Measurements from ENCODE around the gene SRC. TPM values are rescaled to one million over a fixed set of nuclear protein-coding genes. Genes with fewer than 3 reads are reported as not detected.

SRC gene
- total and polyA plus RNA-seq, 2 of the 8 experiments (the other 6 are each of a cell fraction or from before 2014, with no cell fraction given), result 27.6 to 28.8 TPM

DNA sequence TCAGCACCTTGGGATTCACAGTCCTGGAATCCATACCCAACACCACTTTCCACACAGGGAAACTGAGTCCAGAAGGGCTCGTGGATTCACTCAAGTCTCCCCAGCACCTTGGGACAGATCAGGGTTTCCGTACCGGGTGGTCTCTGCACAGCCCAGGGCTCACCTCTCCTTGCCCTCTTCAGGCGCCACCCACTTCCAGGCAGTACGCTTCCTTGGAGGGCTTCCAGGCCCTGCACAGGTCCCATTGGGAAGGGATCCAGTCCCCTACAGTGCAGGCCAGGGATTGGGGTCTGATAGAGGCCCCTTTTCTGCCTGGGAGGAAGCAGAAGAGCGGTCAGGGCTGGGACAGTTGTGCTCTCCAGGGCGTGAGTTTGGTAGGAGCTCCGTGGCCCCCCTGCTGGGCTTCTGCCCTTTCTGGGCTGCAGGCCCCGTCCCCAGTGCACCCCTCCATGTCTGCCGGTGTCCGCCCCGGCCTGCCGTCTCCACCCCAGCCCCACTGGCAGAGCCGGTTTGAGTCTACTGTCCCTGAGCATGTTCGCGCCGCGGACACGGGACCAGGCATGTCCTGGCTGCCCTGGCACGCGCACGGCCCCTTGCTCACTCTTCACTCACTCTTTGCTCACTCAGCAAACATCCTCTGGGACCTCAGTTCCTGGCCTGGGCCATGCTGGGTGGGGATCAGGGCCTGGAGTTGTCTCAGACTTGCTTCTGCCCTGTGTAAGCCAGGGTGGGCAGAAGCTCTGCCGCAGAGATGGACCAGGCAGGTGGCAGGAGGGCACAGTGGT, 12.6 kb downstream of the SRC start (continued):
- TF ChIP-seq, protein P1, sequence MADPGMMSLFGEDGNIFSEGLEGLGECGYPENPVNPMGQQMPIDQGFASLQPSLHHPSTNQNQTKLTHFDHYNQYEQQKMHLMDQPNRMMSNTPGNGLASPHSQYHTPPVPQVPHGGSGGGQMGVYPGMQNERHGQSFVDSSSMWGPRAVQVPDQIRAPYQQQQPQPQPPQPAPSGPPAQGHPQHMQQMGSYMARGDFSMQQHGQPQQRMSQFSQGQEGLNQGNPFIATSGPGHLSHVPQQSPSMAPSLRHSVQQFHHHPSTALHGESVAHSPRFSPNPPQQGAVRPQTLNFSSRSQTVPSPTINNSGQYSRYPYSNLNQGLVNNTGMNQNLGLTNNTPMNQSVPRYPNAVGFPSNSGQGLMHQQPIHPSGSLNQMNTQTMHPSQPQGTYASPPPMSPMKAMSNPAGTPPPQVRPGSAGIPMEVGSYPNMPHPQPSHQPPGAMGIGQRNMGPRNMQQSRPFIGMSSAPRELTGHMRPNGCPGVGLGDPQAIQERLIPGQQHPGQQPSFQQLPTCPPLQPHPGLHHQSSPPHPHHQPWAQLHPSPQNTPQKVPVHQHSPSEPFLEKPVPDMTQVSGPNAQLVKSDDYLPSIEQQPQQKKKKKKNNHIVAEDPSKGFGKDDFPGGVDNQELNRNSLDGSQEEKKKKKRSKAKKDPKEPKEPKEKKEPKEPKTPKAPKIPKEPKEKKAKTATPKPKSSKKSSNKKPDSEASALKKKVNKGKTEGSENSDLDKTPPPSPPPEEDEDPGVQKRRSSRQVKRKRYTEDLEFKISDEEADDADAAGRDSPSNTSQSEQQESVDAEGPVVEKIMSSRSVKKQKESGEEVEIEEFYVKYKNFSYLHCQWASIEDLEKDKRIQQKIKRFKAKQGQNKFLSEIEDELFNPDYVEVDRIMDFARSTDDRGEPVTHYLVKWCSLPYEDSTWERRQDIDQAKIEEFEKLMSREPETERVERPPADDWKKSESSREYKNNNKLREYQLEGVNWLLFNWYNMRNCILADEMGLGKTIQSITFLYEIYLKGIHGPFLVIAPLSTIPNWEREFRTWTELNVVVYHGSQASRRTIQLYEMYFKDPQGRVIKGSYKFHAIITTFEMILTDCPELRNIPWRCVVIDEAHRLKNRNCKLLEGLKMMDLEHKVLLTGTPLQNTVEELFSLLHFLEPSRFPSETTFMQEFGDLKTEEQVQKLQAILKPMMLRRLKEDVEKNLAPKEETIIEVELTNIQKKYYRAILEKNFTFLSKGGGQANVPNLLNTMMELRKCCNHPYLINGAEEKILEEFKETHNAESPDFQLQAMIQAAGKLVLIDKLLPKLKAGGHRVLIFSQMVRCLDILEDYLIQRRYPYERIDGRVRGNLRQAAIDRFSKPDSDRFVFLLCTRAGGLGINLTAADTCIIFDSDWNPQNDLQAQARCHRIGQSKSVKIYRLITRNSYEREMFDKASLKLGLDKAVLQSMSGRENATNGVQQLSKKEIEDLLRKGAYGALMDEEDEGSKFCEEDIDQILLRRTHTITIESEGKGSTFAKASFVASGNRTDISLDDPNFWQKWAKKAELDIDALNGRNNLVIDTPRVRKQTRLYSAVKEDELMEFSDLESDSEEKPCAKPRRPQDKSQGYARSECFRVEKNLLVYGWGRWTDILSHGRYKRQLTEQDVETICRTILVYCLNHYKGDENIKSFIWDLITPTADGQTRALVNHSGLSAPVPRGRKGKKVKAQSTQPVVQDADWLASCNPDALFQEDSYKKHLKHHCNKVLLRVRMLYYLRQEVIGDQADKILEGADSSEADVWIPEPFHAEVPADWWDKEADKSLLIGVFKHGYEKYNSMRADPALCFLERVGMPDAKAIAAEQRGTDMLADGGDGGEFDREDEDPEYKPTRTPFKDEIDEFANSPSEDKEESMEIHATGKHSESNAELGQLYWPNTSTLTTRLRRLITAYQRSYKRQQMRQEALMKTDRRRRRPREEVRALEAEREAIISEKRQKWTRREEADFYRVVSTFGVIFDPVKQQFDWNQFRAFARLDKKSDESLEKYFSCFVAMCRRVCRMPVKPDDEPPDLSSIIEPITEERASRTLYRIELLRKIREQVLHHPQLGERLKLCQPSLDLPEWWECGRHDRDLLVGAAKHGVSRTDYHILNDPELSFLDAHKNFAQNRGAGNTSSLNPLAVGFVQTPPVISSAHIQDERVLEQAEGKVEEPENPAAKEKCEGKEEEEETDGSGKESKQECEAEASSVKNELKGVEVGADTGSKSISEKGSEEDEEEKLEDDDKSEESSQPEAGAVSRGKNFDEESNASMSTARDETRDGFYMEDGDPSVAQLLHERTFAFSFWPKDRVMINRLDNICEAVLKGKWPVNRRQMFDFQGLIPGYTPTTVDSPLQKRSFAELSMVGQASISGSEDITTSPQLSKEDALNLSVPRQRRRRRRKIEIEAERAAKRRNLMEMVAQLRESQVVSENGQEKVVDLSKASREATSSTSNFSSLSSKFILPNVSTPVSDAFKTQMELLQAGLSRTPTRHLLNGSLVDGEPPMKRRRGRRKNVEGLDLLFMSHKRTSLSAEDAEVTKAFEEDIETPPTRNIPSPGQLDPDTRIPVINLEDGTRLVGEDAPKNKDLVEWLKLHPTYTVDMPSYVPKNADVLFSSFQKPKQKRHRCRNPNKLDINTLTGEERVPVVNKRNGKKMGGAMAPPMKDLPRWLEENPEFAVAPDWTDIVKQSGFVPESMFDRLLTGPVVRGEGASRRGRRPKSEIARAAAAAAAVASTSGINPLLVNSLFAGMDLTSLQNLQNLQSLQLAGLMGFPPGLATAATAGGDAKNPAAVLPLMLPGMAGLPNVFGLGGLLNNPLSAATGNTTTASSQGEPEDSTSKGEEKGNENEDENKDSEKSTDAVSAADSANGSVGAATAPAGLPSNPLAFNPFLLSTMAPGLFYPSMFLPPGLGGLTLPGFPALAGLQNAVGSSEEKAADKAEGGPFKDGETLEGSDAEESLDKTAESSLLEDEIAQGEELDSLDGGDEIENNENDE (IDR thresholded peaks at IDR 0.05; ENCODE audit: insufficient replicate concordance, low read length), result no peak
- no peak for TF ChIP-seq MAX (IDR thresholded peaks at IDR 0.05)
- TF ChIP-seq CBX5 (IDR thresholded peaks at IDR 0.05; ENCODE audit: low read depth, low read length), result no peak
- no peak for TF ChIP-seq CHD1 (IDR thresholded peaks at IDR 0.05; ENCODE audit: low read depth, low read length)
- TF ChIP-seq USF2 (IDR thresholded peaks at IDR 0.05; ENCODE audit: low read length), result no peak
- no peak for TF ChIP-seq PHF8 (conservative IDR thresholded peaks at IDR 0.05; ENCODE audit: low read depth, low read length)
- TF ChIP-seq SAP30 (IDR thresholded peaks at IDR 0.05; ENCODE audit: insufficient read depth, insufficient replicate concordance, low read length), result no peak

Measured in H1 (cell line).